ENCODE results near the gene KCNH2. TPM values are rescaled to one million over a fixed set of nuclear protein-coding genes. Genes with fewer than 3 reads are reported as not detected.
A peak's percentile ranks its signal among the peaks of the same experiment; 100 is the strongest.
"Not testable (repeated sequence)": the region's sequence is repeated elsewhere in the genome, so short reads cannot be mapped to it uniquely, and the experiment has no call there.

Gene KCNH2
- total RNA-seq = under 1 TPM; 0.41 to 0.72 TPM

DNA sequence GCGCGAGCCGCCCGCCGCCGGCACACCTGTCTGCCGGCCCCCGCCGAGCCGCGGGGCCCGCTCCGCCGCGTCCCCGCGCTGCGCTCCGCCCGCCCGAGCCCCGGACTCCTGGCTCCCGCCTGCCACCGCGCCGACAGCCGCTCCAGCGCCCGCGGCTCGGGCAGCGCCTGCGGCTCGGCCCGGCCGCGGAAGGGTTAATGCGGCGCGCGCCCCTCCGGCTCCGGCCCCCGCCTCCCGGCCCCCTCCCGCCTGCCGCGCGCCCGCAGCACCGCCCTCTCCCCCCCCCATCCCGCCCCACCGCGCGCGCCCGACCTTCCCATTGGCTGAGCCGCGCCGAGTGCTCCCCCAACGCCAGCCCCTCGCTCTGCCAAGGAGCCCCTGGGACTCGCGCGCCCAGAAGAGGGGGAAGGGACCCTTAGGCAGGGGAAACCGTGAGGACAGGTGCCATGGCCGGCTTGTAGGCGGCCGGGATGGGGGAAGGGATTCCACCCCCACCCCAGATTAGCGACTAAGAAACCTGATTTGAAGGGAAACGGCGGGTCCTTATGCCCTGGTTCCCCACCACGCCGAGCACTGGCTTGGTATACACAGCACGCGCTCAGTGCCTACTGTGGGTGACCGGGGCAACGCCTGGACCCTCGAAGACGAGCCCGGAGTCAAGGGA is at the start of gene KCNH2:
KCNH2 (minus strand) TSS at position 196 of the 664 bp plus-strand sequence. CDS start 408 bp downstream, outside the sequence.
- Mint-ChIP-seq H3K9me3 (no peaks in the 10 kb centered on the region), H3K27ac (peak within 1 kb of the TSS in 1 of 2 donors; percentile 60), H3K36me3 (peaks cover 7 to 9% of the 10 kb centered on the region in 2 donors)
- ATAC-seq (peak in 1 of 2 donors; percentile 18), DNase-seq (ENCODE audit: low spot score in 2 of 2) (no peak)

- not testable (repeated sequence) for ATAC-seq; H3K36me3 Mint-ChIP-seq; H3K9me3 Mint-ChIP-seq; DNase-seq (ENCODE audit: low spot score in 2 of 2)
- peak overlapping the region; percentile 96 to 98 for H3K27ac Mint-ChIP-seq
Measured at GRCh38 chr7:151027728-151028130, 49.6 kb upstream of the KCNH2 start.

DNA sequence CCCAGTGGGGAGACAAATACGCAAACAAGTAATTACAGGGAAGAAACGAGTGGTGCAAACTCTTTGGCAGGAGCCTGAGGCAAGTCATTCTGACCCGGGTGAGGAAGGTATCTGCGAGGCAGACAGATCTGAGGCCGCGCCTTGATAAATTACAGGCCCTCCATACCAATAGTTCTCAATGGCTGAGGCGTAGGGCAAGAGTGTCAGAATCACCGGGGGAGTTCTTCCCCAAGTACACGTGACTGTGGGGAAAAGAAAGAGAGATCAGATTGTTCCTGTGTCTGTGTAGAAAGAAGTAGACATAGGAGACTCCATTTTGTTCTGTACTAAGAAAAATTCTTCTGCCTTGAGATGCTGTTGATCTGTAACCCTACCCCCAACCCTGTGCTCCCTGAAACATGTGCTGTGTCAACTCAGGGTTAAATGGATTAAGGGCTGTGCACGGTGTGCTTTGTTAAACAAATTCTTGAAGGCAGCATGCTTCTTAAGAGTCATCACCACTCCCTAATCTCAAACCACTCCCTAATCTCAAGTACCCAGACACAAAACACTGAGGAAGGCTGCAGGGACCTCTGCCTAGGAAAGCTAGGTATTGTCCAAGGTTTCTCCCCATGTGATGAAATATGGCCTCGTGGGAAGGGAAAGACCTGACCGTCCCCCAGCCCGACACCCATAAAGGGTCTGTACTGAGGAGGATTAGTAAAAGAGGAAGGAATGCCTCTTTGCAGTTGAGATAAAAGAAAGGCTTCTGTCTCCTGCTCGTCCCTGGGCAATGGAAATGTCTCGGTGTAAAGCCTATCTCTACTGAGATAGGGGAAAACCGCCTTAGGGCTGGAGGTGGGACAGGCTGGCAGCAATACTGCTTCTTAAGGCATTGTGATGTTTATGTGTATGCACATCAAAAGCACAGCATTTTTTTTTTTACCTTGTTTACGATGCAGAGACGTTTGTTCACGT is 48.9 kb upstream of the KCNH2 start:
- H3K36me3 Mint-ChIP-seq; ATAC-seq; H3K9me3 Mint-ChIP-seq; DNase-seq (ENCODE audit: low spot score in 2 of 2): not testable (repeated sequence)
- peak overlapping the region; percentile 96 to 98 for H3K27ac Mint-ChIP-seq

GRCh38 chr7:151025924-151026671 is 48.0 kb upstream of the KCNH2 start:
- Mint-ChIP-seq H3K9me3 (no peaks in the 10 kb centered on the region), H3K36me3 (peaks cover 6 to 7% of the 10 kb centered on the region in 2 donors), H3K27ac (peak overlapping the region in 1 of 2 donors; percentile 54)
- DNase-seq (ENCODE audit: low spot score in 2 of 2) (no peak), ATAC-seq (no peak)

GRCh38 chr7:151024435-151025056 is 46.4 kb upstream of the KCNH2 start, which contains the start of gene ATG9B:
TSS of gene ATG9B (minus strand) at chr7:151024494. CDS start at chr7:151024423, 71 bp downstream.
- DNase-seq (ENCODE audit: low spot score in 2 of 2) (no peak), ATAC-seq (no peak)
- peak within 1 kb of the TSS; percentile 8 to 54 for H3K27ac Mint-ChIP-seq
- H3K9me3 Mint-ChIP-seq = no peaks in the 10 kb centered on the region
- peaks cover 7 to 8% of the 10 kb centered on the region in 2 donors for H3K36me3 Mint-ChIP-seq

GRCh38 chr7:151023232-151023631 is 45.1 kb upstream of the KCNH2 start:
- peaks cover 4 to 10% of the 10 kb centered on the region in 2 donors for H3K36me3 Mint-ChIP-seq
- no peaks in the 10 kb centered on the region for H3K9me3 Mint-ChIP-seq
- DNase-seq (ENCODE audit: low spot score in 2 of 2) (no peak), ATAC-seq (no peak)
- no peak overlapping the region for H3K27ac Mint-ChIP-seq

GRCh38 chr7:151020231-151020630 is 42.1 kb upstream of the KCNH2 start:
- H3K9me3 Mint-ChIP-seq = no peaks in the 10 kb centered on the region
- DNase-seq (ENCODE audit: low spot score in 2 of 2) (no peak), ATAC-seq (no peak)
- peaks cover 4 to 13% of the 10 kb centered on the region in 2 donors for H3K36me3 Mint-ChIP-seq
- H3K27ac Mint-ChIP-seq = no peak overlapping the region

DNA sequence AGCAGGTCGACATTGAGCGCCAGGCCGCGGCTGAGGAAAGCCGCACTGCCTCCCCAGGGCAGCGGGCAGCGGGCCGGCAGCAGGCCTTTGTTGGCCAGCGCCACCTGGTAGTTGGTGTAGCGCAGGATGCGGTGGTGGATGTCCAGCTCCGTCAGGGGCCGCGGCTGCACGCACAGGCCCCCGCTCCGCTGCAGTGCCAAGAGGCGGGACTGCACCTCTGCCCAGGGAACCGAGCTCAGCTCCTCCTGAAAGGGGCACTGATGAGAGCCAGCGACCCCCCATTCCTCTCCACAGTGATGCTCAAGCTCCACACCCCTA is 41.0 kb upstream of the KCNH2 start:
- DNase-seq (ENCODE audit: low spot score in 2 of 2) = no peak
- ATAC-seq = no peak
- H3K36me3 Mint-ChIP-seq = peaks cover 4 to 18% of the 10 kb centered on the region in 2 donors
- no peaks in the 10 kb centered on the region for H3K9me3 Mint-ChIP-seq
- no peak overlapping the region for H3K27ac Mint-ChIP-seq

DNA sequence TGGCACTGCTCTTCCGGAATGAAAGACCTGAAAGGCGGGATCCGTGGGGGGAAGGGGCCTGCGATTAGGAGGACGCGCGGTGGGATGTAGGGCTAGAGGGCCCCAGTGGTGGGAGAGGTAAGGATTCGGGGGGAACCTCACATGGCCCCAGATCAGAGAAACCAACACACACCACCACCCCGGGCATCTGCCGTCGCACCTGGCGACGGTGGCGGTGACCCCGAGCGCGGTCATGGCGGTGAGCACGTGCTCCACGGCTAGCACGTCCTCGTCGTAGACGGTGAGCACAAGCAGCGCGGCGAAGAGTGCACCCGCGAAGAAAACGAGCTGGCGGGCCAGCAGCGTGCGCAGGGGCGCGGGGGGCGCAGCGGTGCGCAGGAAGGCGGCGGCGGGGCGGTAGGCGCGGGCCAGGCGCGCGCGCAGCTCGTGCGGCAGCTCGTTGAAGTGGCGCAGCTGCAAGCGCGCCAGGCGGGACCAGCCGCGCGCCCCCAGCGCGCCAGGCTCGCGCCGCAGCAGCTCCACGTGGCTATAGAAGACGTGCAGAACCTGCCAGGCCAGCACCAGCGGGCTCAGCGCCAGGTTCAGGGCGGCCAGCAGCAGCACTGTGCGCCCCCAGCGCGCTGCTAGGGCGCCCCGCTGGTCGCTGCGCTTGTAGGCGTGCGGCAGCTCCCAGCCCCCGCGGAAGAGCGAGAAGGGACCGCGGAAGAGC is 40.5 kb upstream of the KCNH2 start:
- ATAC-seq (peak; percentile 10 to 64), DNase-seq (ENCODE audit: low spot score in 2 of 2) (peak in 1 of 2 donors; percentile 43)
- Mint-ChIP-seq H3K27ac (peak overlapping the region; percentile 76 to 88), H3K36me3 (peaks cover 4 to 20% of the 10 kb centered on the region in 2 donors), H3K9me3 (no peaks in the 10 kb centered on the region)

- Mint-ChIP-seq H3K36me3 (peaks cover 4 to 20% of the 10 kb centered on the region in 2 donors), H3K9me3 (no peaks in the 10 kb centered on the region), H3K27ac (peak overlapping the region; percentile 76 to 88)
- ATAC-seq (peak; percentile 66 to 76), DNase-seq (ENCODE audit: low spot score in 2 of 2) (peak in 1 of 2 donors; percentile 90)
Measured at GRCh38 chr7:151017953-151018420, 39.9 kb upstream of the KCNH2 start.

- peaks cover 9 to 20% of the 10 kb centered on the region in 2 donors for H3K36me3 Mint-ChIP-seq
- H3K27ac Mint-ChIP-seq = peak overlapping the region; percentile 9 to 76
- ATAC-seq = no peak
- no peaks in the 10 kb centered on the region for H3K9me3 Mint-ChIP-seq
- no peak for DNase-seq (ENCODE audit: low spot score in 2 of 2)
Measured at GRCh38 chr7:151017370-151017952, 39.3 kb upstream of the KCNH2 start.

DNA sequence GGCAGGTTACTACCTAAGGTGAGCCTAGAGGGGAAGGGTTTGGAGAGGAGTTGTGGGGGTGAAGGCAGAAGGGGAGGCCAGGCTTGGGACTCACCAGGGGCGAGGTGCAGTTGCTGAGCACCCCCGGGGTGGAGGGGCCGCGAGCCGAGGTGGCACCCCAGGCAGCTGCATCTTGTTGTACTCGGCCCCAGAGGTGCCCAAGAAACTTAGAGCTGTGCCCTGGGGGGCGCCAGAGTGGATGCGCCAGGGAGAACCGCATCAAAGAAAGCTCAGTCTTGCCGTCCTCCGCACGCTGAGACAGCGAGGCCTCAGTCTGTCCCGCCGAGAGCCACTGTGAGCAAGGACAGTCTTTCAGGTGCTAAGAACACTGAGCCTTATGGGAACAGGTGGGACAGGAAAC is 38.8 kb upstream of the KCNH2 start:
- Mint-ChIP-seq H3K36me3 (peaks cover 10 to 20% of the 10 kb centered on the region in 2 donors), H3K27ac (no peak overlapping the region), H3K9me3 (no peaks in the 10 kb centered on the region)
- DNase-seq (ENCODE audit: low spot score in 2 of 2) = no peak
- no peak for ATAC-seq

GRCh38 chr7:151016505-151016904 is 38.4 kb upstream of the KCNH2 start:
- DNase-seq (ENCODE audit: low spot score in 2 of 2) = no peak
- no peaks in the 10 kb centered on the region for H3K9me3 Mint-ChIP-seq

DNA sequence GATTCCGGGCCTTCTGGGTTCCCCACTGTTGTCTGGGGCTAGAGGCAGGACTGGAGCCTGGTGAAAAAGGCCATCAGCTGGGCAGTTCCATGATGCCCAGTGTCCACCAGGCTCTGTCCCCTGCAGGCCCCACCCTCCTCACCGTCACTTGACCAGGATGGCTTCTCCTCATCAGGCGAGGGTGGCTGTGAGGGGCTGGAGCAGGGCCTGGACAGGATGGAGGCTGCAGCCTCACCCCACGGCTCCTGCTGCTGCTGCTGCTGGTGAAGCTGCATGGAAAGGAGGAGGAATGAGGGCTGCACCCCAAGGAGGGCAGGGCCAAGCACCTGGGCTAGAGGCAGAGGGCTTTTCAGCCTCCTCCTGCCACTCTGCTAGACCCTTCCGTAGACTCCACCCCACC is 37.8 kb upstream of the KCNH2 start:
- ATAC-seq = no peak

More at GRCh38 chr7:151016505-151016904, 38.4 kb upstream of the KCNH2 start:
- Mint-ChIP-seq H3K36me3 (peaks cover 10 to 20% of the 10 kb centered on the region in 2 donors), H3K27ac (no peak overlapping the region)
- ATAC-seq = no peak

DNA sequence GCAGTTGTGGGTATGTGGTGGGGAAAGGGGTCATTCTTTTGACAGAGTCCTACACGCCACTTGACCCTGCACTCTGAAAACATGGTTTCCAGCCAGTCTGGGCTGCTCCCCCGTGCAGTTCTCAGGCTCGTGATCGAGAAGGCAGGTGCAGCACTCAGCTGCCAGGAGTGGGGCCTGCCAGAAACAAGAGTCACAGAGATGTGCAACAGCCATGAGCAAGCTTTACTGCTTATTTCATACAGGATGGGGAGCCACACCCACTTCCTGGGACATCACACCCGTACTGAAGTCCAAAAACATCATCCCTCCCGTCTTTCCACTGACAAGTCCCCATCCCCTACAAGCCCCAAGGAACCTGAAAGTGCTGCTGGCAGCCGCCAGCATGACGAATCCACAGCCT is 36.8 kb upstream of the KCNH2 start:
- Mint-ChIP-seq H3K36me3 (peaks cover 10 to 20% of the 10 kb centered on the region in 2 donors), H3K9me3 (no peaks in the 10 kb centered on the region), H3K27ac (peak overlapping the region in 1 of 2 donors; percentile 67)
- DNase-seq (ENCODE audit: low spot score in 2 of 2) (no peak), ATAC-seq (peak in 1 of 2 donors; percentile 30)

More for the DNA sequence above, 37.8 kb upstream of the KCNH2 start:
- DNase-seq (ENCODE audit: low spot score in 2 of 2) = no peak
- Mint-ChIP-seq H3K9me3 (no peaks in the 10 kb centered on the region), H3K27ac (peak overlapping the region in 1 of 2 donors; percentile 67), H3K36me3 (peaks cover 10 to 20% of the 10 kb centered on the region in 2 donors)
